Ascending aorta (tissue), 2 donors: ENCODE results near the gene ABCA4. TPM values are rescaled to one million over a fixed set of nuclear protein-coding genes. Genes with fewer than 3 reads are reported as not detected.

Experiments
- DNase-seq, 2 donors: peaks; one replicate each; pipeline ENCODE4 v3.0.0-alpha.2; 2019; ENCODE audit warnings: low spot score in 2 of 2
- H3K27ac ChIP-seq, 2 donors: fragments of 200-600 bp; sonication (generic); one replicate each; pipeline ENCODE4 v1.5.1; 2016 to 2017; ENCODE audit warnings: mild to moderate bottlenecking in 1 of 2
- H3K27me3 ChIP-seq: fragments of 200-600 bp; sonication (generic); one replicate; pipeline ENCODE4 v1.5.1; 2017
- H3K36me3 ChIP-seq, 2 donors: fragments of 200-600 bp; sonication (generic); one replicate each; pipeline ENCODE4 v1.5.1; 2016
- H3K4me1 ChIP-seq, 2 donors: fragments of 200-600 bp; sonication (generic); one replicate each; pipeline ENCODE4 v1.5.1; 2016 to 2017; ENCODE audit warnings: mild to moderate bottlenecking in 1 of 2
- H3K4me3 ChIP-seq, 2 donors: fragments of 200-600 bp; sonication (generic); one replicate each; pipeline ENCODE4 v1.5.1; 2016 to 2017; ENCODE audit warnings: mild to moderate bottlenecking in 1 of 2
- H3K9me3 ChIP-seq, 2 donors: fragments of 200-600 bp; sonication (generic); one replicate each; pipeline ENCODE4 v1.5.1; 2016
- CTCF ChIP-seq, 3 experiments: fragments of 200-600 bp in 2 of 3; fragments of 450-650 bp in 1 of 3; sonication (generic) in 2 of 3; IDR thresholded peaks; one replicate each; pipeline ENCODE4 v1.5.1; 2016 to 2019; ENCODE audit warnings: antibody characterized with exemption in 3 of 3, mild to moderate bottlenecking in 1 of 3, moderate library complexity in 1 of 3
- intact Hi-C: fragments of 100-400 bp; cut with DNase I; formaldehyde crosslinking; loops from one replicate; pipeline ENCODE4 v1.15.1; 2023
- total RNA-seq: library from RNA; depleted of rRNA; stranded (reverse); fragments of >200 nt; gene quantifications from one replicate; pipeline ENCODE4 v1.1.0, GENCODE V29; 2016

Gene ABCA4
- total RNA-seq, 1 donor from 2014 or later = not detected

DNA sequence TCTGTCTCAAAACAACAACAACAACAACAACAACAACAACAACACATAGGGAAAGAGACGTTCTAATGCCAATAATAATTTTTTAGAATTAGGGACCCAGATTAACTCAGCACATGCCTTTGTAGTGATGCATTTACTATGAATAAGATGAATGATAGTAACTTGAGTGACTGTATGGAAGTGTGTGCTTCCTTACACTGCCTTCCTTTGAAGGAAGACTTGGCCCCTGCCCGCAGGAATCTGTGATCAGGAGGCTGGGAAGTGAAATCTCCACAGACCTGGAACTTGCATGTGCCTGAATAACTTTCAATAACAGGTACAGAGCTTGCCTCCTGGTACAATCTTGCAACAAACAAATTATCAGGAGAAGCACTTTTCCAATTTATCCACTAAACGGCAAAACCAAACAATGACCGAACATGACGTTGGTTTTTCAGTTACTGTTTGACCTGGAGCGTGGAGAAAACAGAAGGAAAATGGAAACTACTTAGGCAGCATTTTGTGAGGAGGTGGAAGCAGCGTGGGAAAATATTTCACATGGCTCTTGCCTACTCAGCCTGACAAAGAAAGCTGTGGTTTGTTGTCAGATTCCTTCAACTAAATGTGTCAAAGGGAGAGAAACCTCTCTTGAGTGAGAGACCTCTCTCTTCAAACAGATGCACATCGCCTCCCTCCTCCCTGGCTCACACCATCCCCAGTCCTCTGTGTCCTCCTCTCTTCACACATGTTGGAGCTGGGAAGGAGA lies 10.1 kb upstream of the ABCA4 start:
- no peaks in the 10 kb centered on the region for H3K9me3 ChIP-seq
- intact Hi-C loops = no loop called here
- no peaks in the 10 kb centered on the region for H3K27me3 ChIP-seq
- peaks cover 0 to 4% of the 10 kb centered on the region in 2 donors for H3K4me1 ChIP-seq
- H3K4me3 ChIP-seq = no peak overlapping the region
- TF ChIP-seq CTCF (IDR thresholded peaks at IDR 0.05) = no peak
- DNase-seq = no peak
- no peak overlapping the region for H3K27ac ChIP-seq
- no peaks in the 10 kb centered on the region for H3K36me3 ChIP-seq

DNA sequence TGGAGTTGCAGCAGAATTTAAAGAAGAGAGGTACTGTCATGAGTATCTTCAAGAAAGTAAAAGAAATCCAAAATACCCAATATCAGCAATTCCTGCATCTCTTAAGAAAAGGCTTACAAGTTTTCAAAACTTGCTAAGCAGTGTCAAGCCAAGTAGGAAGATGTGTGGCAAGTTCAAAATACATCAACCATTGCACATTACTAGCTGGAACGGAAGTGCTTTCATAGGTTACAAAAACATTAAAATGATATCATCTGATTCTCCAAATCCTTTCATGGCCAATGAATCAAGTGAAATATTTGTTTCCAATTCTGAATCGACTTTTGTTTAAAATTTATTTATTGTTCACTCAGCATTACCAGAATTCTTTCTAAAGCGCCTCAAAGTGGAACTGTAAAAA lies 5.7 kb upstream of the ABCA4 start:
- no peak overlapping the region for H3K27ac ChIP-seq
- no peak for DNase-seq
- no peaks in the 10 kb centered on the region for H3K9me3 ChIP-seq
- intact Hi-C loops = no loop called here
- TF ChIP-seq CTCF (IDR thresholded peaks at IDR 0.05) = no peak
- no peak overlapping the region for H3K4me3 ChIP-seq
- H3K27me3 ChIP-seq = no peaks in the 10 kb centered on the region
- peaks cover 0 to 5% of the 10 kb centered on the region in 2 donors for H3K4me1 ChIP-seq
- no peaks in the 10 kb centered on the region for H3K36me3 ChIP-seq

DNA sequence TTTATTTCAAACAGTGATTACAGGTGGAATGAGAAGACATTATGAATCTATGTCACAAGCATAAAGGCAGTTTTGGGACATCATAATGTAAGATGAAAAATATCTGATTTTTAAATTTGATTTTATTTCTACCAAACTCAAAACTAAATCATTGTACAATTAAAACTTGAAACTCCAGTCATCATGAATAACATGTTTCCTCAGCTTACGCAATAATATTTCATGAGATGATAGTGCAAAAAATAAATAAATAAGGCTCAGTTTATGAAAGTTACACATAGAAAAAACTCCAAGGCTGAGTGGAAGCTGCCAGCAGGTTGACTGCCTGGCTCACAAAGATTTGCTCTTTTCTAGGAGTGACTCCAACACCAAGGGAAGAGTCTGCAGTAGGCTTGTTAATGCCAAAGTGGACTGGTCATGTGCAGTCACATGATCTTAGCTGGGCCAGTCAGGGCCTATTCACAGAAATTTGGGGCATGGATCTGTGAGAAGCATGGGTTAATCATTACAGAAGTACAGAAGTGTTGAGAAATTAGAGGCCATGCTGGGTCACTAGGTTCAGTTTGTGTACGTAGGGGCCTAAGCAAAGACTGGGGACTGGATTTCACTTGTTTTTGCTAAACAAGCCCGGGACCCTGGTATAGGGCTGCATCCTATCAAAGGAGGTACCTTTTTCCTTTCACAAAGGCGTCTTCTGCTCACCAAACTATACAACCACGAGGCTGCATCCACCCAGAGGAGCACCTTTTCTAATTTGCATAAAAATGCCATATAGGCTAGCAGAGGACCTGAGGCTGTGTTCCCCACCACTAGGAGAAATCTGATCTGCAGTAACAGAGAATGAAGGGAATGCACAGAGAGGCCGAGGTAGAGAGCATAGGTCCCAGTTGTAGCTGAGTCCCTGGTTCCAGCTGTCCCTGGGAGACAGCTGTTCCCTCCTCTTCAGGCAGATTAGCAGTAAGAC lies 4.9 kb upstream of the ABCA4 start:
- TF ChIP-seq CTCF (IDR thresholded peaks at IDR 0.05) = no peak
- no peaks in the 10 kb centered on the region for H3K27me3 ChIP-seq
- H3K4me3 ChIP-seq = no peak overlapping the region
- peaks cover 0 to 5% of the 10 kb centered on the region in 2 donors for H3K4me1 ChIP-seq
- no peaks in the 10 kb centered on the region for H3K36me3 ChIP-seq
- H3K9me3 ChIP-seq = no peaks in the 10 kb centered on the region
- no peak for DNase-seq
- intact Hi-C loops = no loop called here
- H3K27ac ChIP-seq = no peak overlapping the region

DNA sequence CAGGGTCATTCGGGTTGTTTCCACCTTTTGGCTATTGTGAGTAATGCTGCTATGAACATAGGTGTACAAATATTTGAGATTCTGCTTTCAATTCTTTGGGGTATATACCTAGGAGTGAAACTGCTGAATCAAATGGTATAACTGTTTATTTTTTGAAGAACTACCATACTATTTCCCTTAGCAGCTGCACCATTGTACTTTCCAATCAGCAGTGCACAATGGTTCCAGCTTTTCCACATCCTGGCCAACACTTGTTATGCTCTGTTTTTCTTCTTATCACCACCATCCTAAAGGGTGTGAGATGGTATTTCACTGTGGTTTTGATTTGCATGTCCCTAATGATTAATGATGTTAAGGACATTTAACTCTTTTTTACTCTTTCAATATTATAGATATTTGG lies 3.6 kb upstream of the ABCA4 start:
- intact Hi-C loops = no loop called here
- no peak for DNase-seq
- no peaks in the 10 kb centered on the region for H3K9me3 ChIP-seq
- H3K27ac ChIP-seq = no peak overlapping the region
- H3K36me3 ChIP-seq = no peaks in the 10 kb centered on the region
- H3K4me3 ChIP-seq = no peak overlapping the region
- H3K4me1 ChIP-seq = peaks cover 0 to 5% of the 10 kb centered on the region in 2 donors
- no peaks in the 10 kb centered on the region for H3K27me3 ChIP-seq
- TF ChIP-seq CTCF (IDR thresholded peaks at IDR 0.05) = no peak

- Histone ChIP-seq H3K9me3 (no peaks in the 10 kb centered on the region), H3K27ac (no peak overlapping the region), H3K36me3 (no peaks in the 10 kb centered on the region), H3K27me3 (no peaks in the 10 kb centered on the region), H3K4me1 (peaks cover 0 to 5% of the 10 kb centered on the region in 2 donors), H3K4me3 (no peak overlapping the region)
- no peak for DNase-seq
- intact Hi-C loops = no loop called here
- no peak for TF ChIP-seq CTCF (IDR thresholded peaks at IDR 0.05)
Measured at GRCh38 chr1:94122201-94122970, 1.4 kb upstream of the ABCA4 start.
